Stomach (tissue), 4 donors: ENCODE results near the gene MTX3.

ENCODE experiments used
- CTCF ChIP-seq, 7 experiments: fragments of 450-650 bp in 4 of 7; fragments of 200-600 bp in 3 of 7; sonication (generic) in 3 of 7; IDR thresholded peaks; one replicate each; pipeline ENCODE4 v1.5.1; 2016 to 2019; ENCODE audit warnings: antibody characterized with exemption in 7 of 7, control low read depth in 2 of 7, mild to moderate bottlenecking in 1 of 7
- EP300 ChIP-seq: sonication (generic); formaldehyde crosslinking; IDR thresholded peaks from one replicate; pipeline ENCODE4 v1.6.1; 2017; ENCODE audit warnings: antibody characterized with exemption
- POLR2AphosphoS5 ChIP-seq, 3 donors: sonication (generic); formaldehyde crosslinking; IDR thresholded peaks; one replicate each; pipeline ENCODE4 v1.6.1; 2016; ENCODE audit warnings: antibody characterized with exemption in 3 of 3

- TF ChIP-seq EP300 (no peak), CTCF (IDR thresholded peaks at IDR 0.05) (no peak), POLR2AphosphoS5 (IDR thresholded peaks at IDR 0.05) (no peak)
Measured at GRCh38 chr5:80008995-80009765, 18.1 kb upstream of the MTX3 start.
